Measurements from ENCODE around the gene OR2T5. TPM values are rescaled to one million over a fixed set of nuclear protein-coding genes. Genes with fewer than 3 reads are reported as not detected.
A peak's percentile ranks its signal among the peaks of the same experiment; 100 is the strongest.
"Not testable (repeated sequence)": the region's sequence is repeated elsewhere in the genome, so short reads cannot be mapped to it uniquely, and the experiment has no call there.

Gene OR2T5
- total RNA-seq, 2 experiments from 2014 or later: not detected

DNA sequence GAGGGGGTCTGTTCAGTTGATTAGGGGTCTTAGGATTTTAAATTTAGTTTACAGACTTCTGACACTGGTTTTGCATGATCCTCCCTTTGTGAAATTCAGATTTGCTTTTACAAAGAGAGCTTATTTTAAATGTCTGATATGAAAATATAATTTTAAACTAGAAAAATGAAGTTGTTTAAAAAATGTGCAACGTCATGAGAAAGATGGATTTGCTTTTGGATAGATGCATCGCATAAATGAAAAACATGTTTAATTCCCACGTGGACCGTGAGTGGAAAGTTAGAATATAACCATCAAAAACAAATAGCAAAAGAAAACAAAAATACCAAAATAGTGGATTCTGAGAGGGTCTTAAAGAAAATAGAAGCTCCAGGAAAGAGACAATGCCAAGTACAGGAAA lies 17.2 kb upstream of the OR2T5 start:
- Mint-ChIP-seq H3K4me3 (no peak overlapping the region), H3K27me3 (no peaks in the 10 kb centered on the region), H3K9me3 (ENCODE audit: low read depth) (no peaks in the 10 kb centered on the region), H3K36me3 (no peaks in the 10 kb centered on the region), H3K4me1 (no peaks in the 10 kb centered on the region), H3K27ac (no peak overlapping the region)
- no peak for ATAC-seq
- DNase-seq: no peak
- CTCF ChIA-PET: no interaction called here

- ATAC-seq; H3K27ac Mint-ChIP-seq; H3K9me3 Mint-ChIP-seq (ENCODE audit: low read depth); CTCF ChIA-PET; H3K4me3 Mint-ChIP-seq; H3K4me1 Mint-ChIP-seq; H3K36me3 Mint-ChIP-seq; DNase-seq; H3K27me3 Mint-ChIP-seq: not testable (repeated sequence)
Measured at GRCh38 chr1:248472111-248472510, 16.3 kb upstream of the OR2T5 start.

DNA sequence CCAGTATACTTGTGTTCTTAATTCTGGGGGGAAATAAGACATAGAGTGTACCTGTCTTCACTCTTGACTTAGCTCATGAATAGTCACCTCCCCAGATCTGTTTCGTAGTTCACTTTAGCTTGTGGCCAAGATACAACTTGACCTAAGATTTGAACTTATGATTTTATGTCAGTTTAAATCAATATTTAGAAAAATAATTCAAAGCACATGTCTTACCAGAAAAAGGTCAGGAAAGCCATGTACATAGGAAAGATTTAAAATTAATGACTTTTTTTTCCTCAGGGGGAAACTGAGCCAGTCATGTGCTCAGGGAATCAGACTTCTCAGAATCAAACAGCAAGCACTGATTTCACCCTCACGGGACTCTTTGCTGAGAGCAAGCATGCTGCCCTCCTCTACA lies 15.3 kb upstream of the OR2T5 start, which contains the start of gene OR2T3:
OR2T3 (plus strand) TSS at position 301 of the 400 bp plus-strand sequence; CDS start at position 301, 0 bp downstream.
- H3K36me3 Mint-ChIP-seq; H3K27ac Mint-ChIP-seq; ATAC-seq; H3K27me3 Mint-ChIP-seq; H3K4me1 Mint-ChIP-seq; H3K9me3 Mint-ChIP-seq (ENCODE audit: low read depth); CTCF ChIA-PET; H3K4me3 Mint-ChIP-seq; DNase-seq: not testable (repeated sequence)

GRCh38 chr1:248475660-248476059 lies 12.7 kb upstream of the OR2T5 start:
- H3K4me3 Mint-ChIP-seq; ATAC-seq; CTCF ChIA-PET; H3K36me3 Mint-ChIP-seq; H3K4me1 Mint-ChIP-seq; H3K27ac Mint-ChIP-seq; H3K27me3 Mint-ChIP-seq; H3K9me3 Mint-ChIP-seq (ENCODE audit: low read depth); DNase-seq: not testable (repeated sequence)

GRCh38 chr1:248481686-248482579 lies 6.5 kb upstream of the OR2T5 start:
- Mint-ChIP-seq H3K4me3 (peak overlapping the region; percentile 76), H3K27ac (peak overlapping the region; percentile 83)
- H3K36me3 Mint-ChIP-seq; H3K27me3 Mint-ChIP-seq; H3K4me1 Mint-ChIP-seq; CTCF ChIA-PET; H3K9me3 Mint-ChIP-seq (ENCODE audit: low read depth): not testable (repeated sequence)
- DNase-seq (peak; percentile 56), ATAC-seq (peak; percentile 88)

GRCh38 chr1:248496661-248497060 lies 8.3 kb downstream of the OR2T5 start:
- DNase-seq; H3K36me3 Mint-ChIP-seq; H3K27me3 Mint-ChIP-seq; H3K4me3 Mint-ChIP-seq; H3K27ac Mint-ChIP-seq; H3K9me3 Mint-ChIP-seq (ENCODE audit: low read depth); H3K4me1 Mint-ChIP-seq; ATAC-seq; CTCF ChIA-PET: not testable (repeated sequence)

DNA sequence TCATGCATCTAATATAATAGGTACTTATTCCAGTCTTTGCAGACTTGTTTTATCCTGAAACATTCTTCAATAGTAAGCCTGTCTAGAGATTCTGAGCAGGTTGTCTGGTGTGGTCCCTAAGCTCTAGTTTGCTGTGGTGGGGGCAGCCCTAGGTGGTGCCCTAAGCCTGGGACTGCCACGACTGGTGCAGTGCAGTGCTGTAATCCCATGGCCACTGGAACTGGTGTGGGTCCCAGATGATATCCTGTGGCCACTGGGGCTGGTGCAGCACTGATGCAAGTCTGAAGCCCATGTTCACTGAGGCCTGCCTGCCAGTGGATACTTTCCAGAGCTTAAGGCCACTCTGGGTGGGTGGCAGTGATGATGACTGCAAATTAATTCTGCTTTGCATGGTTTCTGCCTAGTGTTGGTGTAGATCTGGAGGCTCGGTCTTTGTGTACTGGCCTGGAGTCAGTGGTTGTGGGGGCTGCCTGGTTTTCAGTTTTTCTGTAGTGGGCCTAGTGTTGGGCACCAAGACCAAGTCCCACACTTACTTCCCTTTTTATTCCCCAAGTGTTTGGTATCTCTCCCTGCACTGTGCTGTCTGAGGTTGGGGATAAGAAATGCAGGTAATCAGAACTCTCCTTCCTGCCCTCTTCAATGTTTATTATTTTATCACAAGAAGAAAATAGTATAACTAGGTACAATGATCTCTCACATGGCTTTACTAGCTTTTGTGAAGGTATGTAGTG lies 12.1 kb downstream of the OR2T5 start:
- CTCF ChIA-PET; H3K4me3 Mint-ChIP-seq; DNase-seq; H3K9me3 Mint-ChIP-seq (ENCODE audit: low read depth); H3K4me1 Mint-ChIP-seq; H3K36me3 Mint-ChIP-seq; ATAC-seq; H3K27ac Mint-ChIP-seq; H3K27me3 Mint-ChIP-seq: not testable (repeated sequence)

DNA sequence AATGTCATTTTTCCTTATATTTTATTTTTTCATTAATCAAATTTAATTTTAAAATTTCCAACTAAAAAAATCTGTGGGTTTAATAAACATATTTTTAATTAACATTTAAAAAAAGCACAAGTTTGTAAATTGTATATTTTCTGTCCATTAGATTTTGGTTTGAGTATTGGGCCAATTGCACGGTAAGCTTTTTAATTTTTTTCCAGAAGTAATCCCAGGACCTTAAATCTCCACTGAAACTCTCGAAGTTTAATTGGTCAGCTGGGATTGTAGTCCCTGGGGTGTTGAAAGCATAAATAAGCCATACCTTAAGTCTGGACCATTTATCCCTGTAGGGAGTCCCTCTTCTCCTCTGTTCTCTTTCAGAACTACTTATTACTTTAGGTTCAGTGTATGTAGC lies 19.4 kb downstream of the OR2T5 start, which contains the start of gene OR2G6:
OR2G6 (plus strand) TSS at position 301 of the 400 bp plus-strand sequence. CDS start 13,574 bp downstream, outside the sequence.
- H3K9me3 Mint-ChIP-seq (ENCODE audit: low read depth); ATAC-seq; H3K36me3 Mint-ChIP-seq; DNase-seq; H3K4me1 Mint-ChIP-seq; H3K27ac Mint-ChIP-seq; H3K4me3 Mint-ChIP-seq; CTCF ChIA-PET; H3K27me3 Mint-ChIP-seq: not testable (repeated sequence)

GRCh38 chr1:248510217-248510616 lies 21.8 kb downstream of the OR2T5 start:
- H3K27me3 Mint-ChIP-seq; H3K9me3 Mint-ChIP-seq (ENCODE audit: low read depth); H3K4me1 Mint-ChIP-seq; DNase-seq; CTCF ChIA-PET; ATAC-seq; H3K4me3 Mint-ChIP-seq; H3K27ac Mint-ChIP-seq; H3K36me3 Mint-ChIP-seq: not testable (repeated sequence)

GRCh38 chr1:248521856-248522255 lies 33.5 kb downstream of the OR2T5 start:
- H3K36me3 Mint-ChIP-seq: no peaks in the 10 kb centered on the region
- ATAC-seq (no peak), DNase-seq (no peak)
- H3K4me1 Mint-ChIP-seq: no peaks in the 10 kb centered on the region
- no peaks in the 10 kb centered on the region for H3K27me3 Mint-ChIP-seq
- CTCF ChIA-PET: interaction anchor here (1.2 kb wide), 1 partner anchor 54 kb away, joined by 3 read pairs; no protein-coding TSS in a partner anchor
- no peak overlapping the region for H3K27ac Mint-ChIP-seq
- H3K4me3 Mint-ChIP-seq: no peak overlapping the region
- H3K9me3 Mint-ChIP-seq (ENCODE audit: low read depth): no peaks in the 10 kb centered on the region

DNA sequence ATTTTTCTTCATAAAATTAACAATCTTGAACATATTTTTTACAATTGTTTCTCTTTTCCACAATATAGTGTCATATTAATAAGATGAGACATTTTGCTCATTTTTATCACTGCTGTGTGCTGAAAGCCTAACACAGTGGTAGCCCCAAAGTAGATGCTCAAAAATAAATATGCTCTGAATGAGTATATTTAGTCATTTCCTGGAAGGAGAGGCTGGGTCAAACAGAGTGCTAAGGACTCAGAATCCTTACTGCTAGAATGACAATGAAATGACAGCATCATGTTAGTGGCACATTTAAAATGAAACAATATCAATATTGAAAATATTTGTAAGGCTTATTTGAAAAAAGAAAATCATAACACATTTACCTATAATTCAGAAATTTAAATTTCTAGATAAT lies 49.1 kb downstream of the OR2T5 start:
- H3K4me1 Mint-ChIP-seq; ATAC-seq; DNase-seq; H3K9me3 Mint-ChIP-seq (ENCODE audit: low read depth); CTCF ChIA-PET; H3K27ac Mint-ChIP-seq; H3K4me3 Mint-ChIP-seq; H3K27me3 Mint-ChIP-seq; H3K36me3 Mint-ChIP-seq: not testable (repeated sequence)
